ENCODE results near the gene TMEM116.
"Not testable (repeated sequence)": the region's sequence is repeated elsewhere in the genome, so short reads cannot be mapped to it uniquely, and the experiment has no call there.

TMEM116 gene

DNA sequence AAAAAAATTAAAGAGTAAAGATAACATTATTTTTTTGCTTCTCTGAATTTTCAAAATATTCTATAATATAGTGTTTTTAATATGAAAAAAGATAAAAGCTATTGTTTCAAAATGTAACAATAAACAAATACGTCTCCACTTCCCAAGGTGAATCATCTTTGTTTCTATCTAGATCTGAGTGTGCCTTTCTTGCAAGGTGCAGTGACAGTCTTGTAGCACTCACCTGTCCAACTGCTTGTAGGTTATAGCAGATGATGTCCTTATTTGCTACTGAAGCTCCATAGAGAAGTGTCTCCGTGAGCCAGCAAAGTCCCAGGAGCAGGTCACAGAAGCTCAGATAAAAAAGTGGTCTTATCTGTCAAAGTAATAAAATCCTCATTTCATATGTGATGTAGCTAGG, 21.4 kb downstream of the TMEM116 start:
- intact Hi-C loops (cut with DNase I), result no loop called here
- no peak for DNase-seq

- DNase-seq, result no peak
- intact Hi-C loops (cut with DNase I), result no loop called here
Measured at GRCh38 chr12:111984820-111985219, 28.1 kb downstream of the TMEM116 start.

DNA sequence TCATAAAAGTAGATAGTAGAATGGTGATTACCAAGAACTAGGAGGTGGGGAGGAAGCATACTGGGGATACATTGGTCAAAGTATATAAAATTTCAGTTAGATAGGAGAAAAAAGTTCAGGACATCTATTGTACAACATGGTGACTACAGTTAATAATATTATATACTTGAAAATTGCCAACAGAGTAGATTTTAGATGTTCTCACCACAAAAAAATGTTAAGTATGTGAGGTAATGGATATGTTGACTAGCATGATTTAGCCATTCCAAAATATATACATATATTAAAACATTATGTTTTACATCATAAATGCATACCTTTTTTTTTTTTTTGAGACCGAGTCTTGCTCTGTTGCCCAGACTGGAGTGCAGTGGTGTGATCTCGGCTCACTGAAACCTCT, 31.0 kb downstream of the TMEM116 start:
- DNase-seq, result no peak
- intact Hi-C loops (cut with DNase I), result no loop called here

GRCh38 chr12:111980598-111980997, 32.4 kb downstream of the TMEM116 start:
- no peak for DNase-seq
- intact Hi-C loops (cut with DNase I), result no loop called here

- intact Hi-C loops (cut with DNase I), result no loop called here
- no peak for DNase-seq
Measured at GRCh38 chr12:111978545-111978944, 34.4 kb downstream of the TMEM116 start.

- intact Hi-C loops (cut with DNase I), result no loop called here
- DNase-seq, result no peak
Measured at GRCh38 chr12:111976860-111977259, 36.1 kb downstream of the TMEM116 start.

DNA sequence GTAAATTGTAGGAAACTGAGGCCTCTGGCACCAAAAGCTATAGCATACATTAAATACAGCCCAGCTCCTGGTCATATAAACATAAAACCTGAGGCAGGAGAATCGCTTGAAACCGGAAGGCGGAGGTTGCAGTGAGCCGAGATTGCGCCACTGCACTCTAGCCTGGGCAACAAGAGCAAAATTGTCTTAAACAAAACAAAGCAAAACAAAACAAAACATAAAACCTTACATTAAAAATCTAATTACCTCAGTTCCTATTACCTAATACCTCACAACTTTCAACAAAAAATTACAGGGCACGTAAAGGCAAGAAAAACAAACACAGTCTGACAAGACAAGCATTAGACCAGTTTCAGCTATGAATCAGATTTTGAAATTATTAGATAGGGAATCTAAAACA, 36.7 kb downstream of the TMEM116 start:
- intact Hi-C loops (cut with DNase I), result no loop called here

DNA sequence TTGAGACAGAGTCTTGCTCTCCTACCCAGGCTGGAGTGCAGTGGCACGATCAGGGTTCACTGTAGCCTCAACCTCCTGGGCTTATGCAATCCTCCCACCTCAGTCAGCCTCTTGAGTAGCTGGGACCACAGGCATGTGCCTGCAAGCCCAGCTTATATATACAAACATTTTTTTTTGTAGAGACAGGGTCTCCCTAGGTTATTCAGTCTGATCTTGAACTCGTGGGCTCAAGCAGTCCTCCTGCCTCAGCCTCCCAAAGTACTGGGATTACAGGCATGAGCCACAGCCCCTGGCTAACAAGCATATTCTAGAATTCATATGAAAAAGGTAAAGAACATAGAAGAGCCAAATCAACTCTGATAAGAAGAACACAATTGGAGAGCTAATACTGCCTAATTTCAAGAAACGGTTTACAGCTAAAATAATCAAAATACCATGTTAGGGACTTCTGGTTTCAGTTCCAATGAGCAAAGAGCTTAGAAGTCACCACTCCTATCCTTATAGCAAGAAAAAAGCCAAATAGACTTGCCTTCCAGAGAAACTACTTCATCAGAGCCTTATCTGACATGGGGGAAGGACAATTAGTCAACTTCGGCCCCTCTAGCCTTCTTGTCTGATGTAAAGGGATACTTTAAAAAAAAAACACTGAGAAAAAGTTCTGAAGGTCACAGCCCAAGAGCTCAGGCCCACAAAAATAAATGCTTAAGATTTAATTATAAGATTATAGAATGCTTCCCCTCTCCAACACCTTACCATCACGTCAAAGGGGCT, 37.6 kb downstream of the TMEM116 start:
- no peak for DNase-seq
- intact Hi-C loops (cut with DNase I), result no loop called here

More for the DNA sequence above, 36.7 kb downstream of the TMEM116 start:
- DNase-seq, result no peak

- intact Hi-C loops (cut with DNase I), result no loop called here
- DNase-seq, result no peak
Measured at GRCh38 chr12:111971800-111972199, 41.2 kb downstream of the TMEM116 start.

GRCh38 chr12:111964935-111965334, 48.0 kb downstream of the TMEM116 start:
- no peak for DNase-seq
- intact Hi-C loops (cut with DNase I), result no loop called here

GRCh38 chr12:111959518-111959917, 53.4 kb downstream of the TMEM116 start:
- intact Hi-C loops (cut with DNase I); DNase-seq: not testable (repeated sequence)

DNA sequence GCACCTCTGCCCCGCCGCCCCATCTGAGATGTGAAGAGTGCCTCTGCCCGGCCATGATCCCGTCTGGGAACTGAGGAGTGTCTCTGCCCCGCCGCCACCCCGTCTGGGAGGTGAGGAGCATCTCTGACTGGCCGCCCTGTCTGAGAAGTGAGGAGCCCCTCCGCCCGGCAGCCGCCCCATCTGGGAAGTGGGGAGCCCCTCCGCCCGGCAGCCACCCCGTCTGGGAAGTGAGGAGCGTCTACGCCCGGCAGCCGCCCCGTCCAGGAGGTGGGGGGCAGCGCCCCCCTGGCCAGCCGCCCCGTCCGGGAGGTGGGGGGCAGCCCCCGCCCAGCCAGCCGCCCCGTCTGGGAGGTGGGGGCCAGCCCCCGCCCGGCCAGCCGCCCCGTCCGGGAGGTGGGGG, 55.7 kb downstream of the TMEM116 start:
- DNase-seq; intact Hi-C loops (cut with DNase I): not testable (repeated sequence)

GRCh38 chr12:111954969-111955368, 58.0 kb downstream of the TMEM116 start:
- no peak for DNase-seq

GRCh38 chr12:111953455-111953854, 59.5 kb downstream of the TMEM116 start:
- DNase-seq, result no peak
- intact Hi-C loops (cut with DNase I), result no loop called here

More at GRCh38 chr12:111954969-111955368, 58.0 kb downstream of the TMEM116 start:
- intact Hi-C loops (cut with DNase I), result no loop called here

- intact Hi-C loops (cut with DNase I); DNase-seq: not testable (repeated sequence)
Measured at GRCh38 chr12:111952084-111952787, 60.7 kb downstream of the TMEM116 start.

DNA sequence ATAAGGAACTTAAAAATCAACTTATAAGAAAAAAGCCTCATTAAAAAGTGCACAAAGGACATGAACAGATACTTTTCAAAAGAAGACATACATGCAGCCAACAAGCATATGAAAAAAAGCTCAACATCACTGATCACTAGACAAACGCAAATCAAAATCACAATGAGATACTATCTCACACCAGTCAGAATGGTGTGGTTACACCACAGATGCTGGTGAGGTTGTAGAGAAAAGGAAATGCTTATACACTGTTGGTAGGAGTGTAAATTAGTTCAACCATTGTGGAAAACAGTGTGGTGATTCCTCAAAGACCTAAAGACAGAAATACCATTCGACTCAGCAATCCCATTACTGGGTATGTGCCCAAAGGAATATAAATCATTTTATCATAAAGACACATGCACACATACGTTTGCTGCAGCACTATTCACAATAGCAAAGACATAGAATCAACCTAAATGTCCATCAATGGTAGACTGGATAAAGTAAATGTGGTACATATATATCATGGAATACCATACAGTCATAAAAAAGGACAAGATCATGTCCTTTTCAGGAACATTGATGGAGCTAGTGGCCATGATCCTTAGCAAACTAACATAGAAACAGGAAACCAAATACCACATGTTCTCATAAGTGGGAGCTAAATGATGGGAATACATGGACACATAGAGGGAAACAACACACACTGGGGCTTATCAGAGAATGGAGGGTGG, 61.8 kb downstream of the TMEM116 start:
- intact Hi-C loops (cut with DNase I); DNase-seq: not testable (repeated sequence)

DNA sequence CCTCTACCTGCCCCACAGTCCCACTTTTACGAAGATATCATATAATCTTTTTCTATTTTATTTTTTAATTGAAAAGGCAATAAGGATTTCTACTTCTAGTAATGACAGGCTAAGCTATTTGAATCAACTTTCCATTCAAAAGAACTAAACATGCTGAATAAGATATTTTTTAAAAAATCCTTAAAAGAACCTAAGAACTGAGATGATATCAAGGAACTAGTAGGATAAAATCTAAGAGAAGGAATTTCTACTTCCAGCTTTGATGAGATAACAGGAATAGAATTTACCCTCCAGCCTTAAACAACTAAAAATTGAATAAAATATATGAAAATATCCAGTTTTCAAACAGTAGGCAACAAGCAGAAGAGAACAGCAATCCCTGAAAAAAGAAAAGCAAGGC, 69.0 kb downstream of the TMEM116 start:
- intact Hi-C loops (cut with DNase I), result no loop called here
- no peak for DNase-seq

DNA sequence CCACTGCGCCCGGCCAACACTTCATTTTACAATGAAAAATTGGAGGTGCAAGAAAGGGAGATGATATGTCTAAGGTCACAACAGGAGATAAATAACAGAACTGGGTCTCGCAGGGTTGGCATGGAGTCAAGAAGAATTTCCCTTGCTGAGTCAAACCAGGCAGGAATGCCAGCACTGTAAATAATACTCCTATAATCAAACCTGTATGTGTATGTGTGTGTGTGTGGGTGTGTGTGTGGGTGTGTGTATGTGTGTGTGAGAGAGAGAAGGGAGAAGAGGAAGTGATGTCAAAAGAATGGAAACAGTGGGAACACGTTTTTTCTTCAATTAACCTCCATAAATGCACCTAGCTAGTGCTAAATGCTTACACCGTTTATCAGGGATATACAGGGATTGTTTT, 70.4 kb downstream of the TMEM116 start:
- peak in 1 of 42 donors; percentile 13 for DNase-seq
- intact Hi-C loops (cut with DNase I), result no loop called here

DNA sequence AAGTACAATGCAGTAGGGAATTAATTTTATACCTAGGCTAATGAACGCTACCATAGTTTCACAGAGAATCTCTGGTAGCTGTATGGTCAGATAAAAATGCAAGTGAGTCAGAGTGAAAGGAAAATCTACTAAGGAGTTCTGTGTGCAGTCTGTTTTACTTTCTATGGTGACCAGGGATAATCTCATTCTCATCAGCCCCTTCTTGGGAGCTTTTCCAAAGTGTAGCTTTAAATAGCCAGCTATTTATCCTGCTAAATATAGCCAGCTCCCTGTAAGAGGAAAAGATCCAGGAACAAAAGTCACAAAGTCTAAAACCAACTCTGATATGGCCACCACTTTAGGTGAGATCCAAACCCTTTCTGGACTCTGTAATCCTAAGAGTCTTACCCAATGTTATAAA, 75.5 kb downstream of the TMEM116 start:
- no peak for DNase-seq
- intact Hi-C loops (cut with DNase I), result no loop called here

GRCh38 chr12:111936869-111937268, 76.1 kb downstream of the TMEM116 start:
- DNase-seq, result no peak
- intact Hi-C loops (cut with DNase I), result no loop called here

Measured in head of caudate nucleus (tissue), 42 donors.